Hepatocyte (in vitro differentiated cells): ENCODE data around the gene FAM120B. TPM values are rescaled to one million over a fixed set of nuclear protein-coding genes. Genes with fewer than 3 reads are reported as not detected.

Experiments used
- DNase-seq: peaks from one replicate; pipeline ENCODE4 v3.0.0-alpha.2; 2016; ENCODE audit warnings: low spot score
- H2AFZ ChIP-seq: fragments of 200-600 bp; sonication (generic); 2 replicates; pipeline ENCODE4 v1.6.0; 2016; ENCODE audit warnings: antibody characterized with exemption, mild to moderate bottlenecking
- H3K27ac ChIP-seq: fragments of 200-600 bp; sonication (generic); 2 replicates; pipeline ENCODE4 v1.5.1; 2016; ENCODE audit warnings: mild to moderate bottlenecking
- H3K27me3 ChIP-seq: fragments of 200-600 bp; sonication (generic); 2 replicates; pipeline ENCODE4 v1.6.1; 2016
- H3K36me3 ChIP-seq: fragments of 200-600 bp; sonication (generic); replicated peaks from 2 replicates; pipeline ENCODE4 v1.5.1; 2016; ENCODE audit warnings: low read depth; ENCODE audit not compliant: insufficient read depth
- H3K4me1 ChIP-seq: fragments of 200-600 bp; sonication (generic); 2 replicates; pipeline ENCODE4 v1.5.1; 2016; ENCODE audit warnings: mild to moderate bottlenecking, moderate library complexity; ENCODE audit not compliant: insufficient read depth
- H3K4me2 ChIP-seq: fragments of 200-600 bp; sonication (generic); 2 replicates; pipeline ENCODE4 v1.6.0; 2016
- H3K4me3 ChIP-seq: fragments of 200-600 bp; sonication (generic); 2 replicates; pipeline ENCODE4 v1.5.1; 2016; ENCODE audit warnings: mild to moderate bottlenecking
- H3K79me2 ChIP-seq: fragments of 200-600 bp; sonication (generic); 2 replicates; pipeline ENCODE4 v1.6.0; 2017; ENCODE audit warnings: mild to moderate bottlenecking
- H3K9me2 ChIP-seq: fragments of 200-600 bp; sonication (generic); replicated peaks from 2 replicates; pipeline ENCODE4 v1.6.0; 2017; ENCODE audit warnings: mild to moderate bottlenecking; ENCODE audit not compliant: insufficient read depth
- H3K9me3 ChIP-seq: fragments of 200-600 bp; sonication (generic); 2 replicates; pipeline ENCODE4 v1.5.1; 2016; ENCODE audit warnings: low read depth, mild to moderate bottlenecking
- H4K20me1 ChIP-seq: fragments of 200-600 bp; sonication (generic); 2 replicates; pipeline ENCODE4 v1.6.0; 2016; ENCODE audit warnings: mild to moderate bottlenecking; ENCODE audit not compliant: insufficient read depth, poor library complexity, severe bottlenecking
- CTCF ChIP-seq: fragments of 200-600 bp; sonication (generic); IDR thresholded peaks from 2 replicates; pipeline ENCODE4 v1.5.1; 2016; ENCODE audit warnings: antibody characterized with exemption, mild to moderate bottlenecking; ENCODE audit not compliant: poor library complexity
- EZH2 ChIP-seq: fragments of 200-600 bp; sonication (generic); IDR thresholded peaks from 2 replicates; pipeline ENCODE4 v1.6.1; 2016; ENCODE audit warnings: antibody characterized with exemption, mild to moderate bottlenecking, borderline replicate concordance
- EZH2phosphoT487 ChIP-seq: fragments of 200-600 bp; sonication (generic); IDR thresholded peaks from one replicate; pipeline ENCODE4 v1.6.1; 2018; ENCODE audit warnings: antibody characterized with exemption, mild to moderate bottlenecking, low read depth, moderate library complexity; ENCODE audit not compliant: unreplicated experiment, severe bottlenecking
- WGBS: methylation state at CpG from one replicate; pipeline ENCODE4 v1.1.6; 2016; ENCODE audit warnings: low lambda C conversion rate; ENCODE audit errors: missing lambda C conversion rate; 5-methylcytosine and 5-hydroxymethylcytosine counted together
- polyA plus RNA-seq: library from polyadenylated mRNA; unstranded; fragments of >200 nt; fragmentation: Nextera tagmentation; extraction: Ambion mirVana; gene quantifications from 2 replicates; pipeline ENCODE4 v1.2.1, GENCODE V29; 2016
- total RNA-seq: library from RNA; depleted of rRNA; stranded (reverse); fragments of >200 nt; gene quantifications from 2 replicates; pipeline ENCODE4 v1.2.3, GENCODE V29; 2014

The FAM120B gene
- total and polyA plus RNA-seq, 2 experiments from 2014 or later, result 16.0 to 25.8 TPM

DNA sequence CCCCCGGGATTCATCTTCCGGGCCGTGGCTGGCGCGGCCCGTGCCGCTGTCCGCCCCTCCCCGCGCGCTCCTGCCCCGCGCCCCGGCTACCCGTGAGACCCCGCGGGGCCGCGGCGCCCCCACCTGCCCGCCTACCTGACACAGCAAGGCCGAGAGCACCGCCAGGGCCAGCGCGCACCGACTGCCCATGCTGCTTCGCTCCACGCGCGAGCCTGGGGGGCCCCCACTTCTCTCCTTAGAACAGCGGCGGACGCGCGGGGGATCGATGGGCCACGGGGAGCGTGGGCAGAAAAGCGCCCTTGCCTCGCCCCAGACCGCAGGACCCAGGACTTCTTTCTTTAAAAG is 16.6 kb upstream of the FAM120B start:
- Histone ChIP-seq H3K79me2 (no peaks in the 10 kb centered on the region), H2AFZ (peak overlapping the region; percentile 49), H4K20me1 (no peaks in the 10 kb centered on the region), H3K4me3 (peak overlapping the region; percentile 30), H3K9me2 (no peaks in the 10 kb centered on the region), H3K36me3 (no peaks in the 10 kb centered on the region), H3K4me1 (peaks cover 39% of the 10 kb centered on the region), H3K9me3 (no peaks in the 10 kb centered on the region), H3K27ac (no peak overlapping the region), H3K4me2 (peak overlapping the region; percentile 92), H3K27me3 (peaks cover 87% of the 10 kb centered on the region)
- TF ChIP-seq CTCF (peak; percentile 2), EZH2phosphoT487 (no peak), EZH2 (no peak)
- DNase-seq, result no peak
- WGBS, result under 1% methylated on average over 14 of the region's 41 CpGs

DNA sequence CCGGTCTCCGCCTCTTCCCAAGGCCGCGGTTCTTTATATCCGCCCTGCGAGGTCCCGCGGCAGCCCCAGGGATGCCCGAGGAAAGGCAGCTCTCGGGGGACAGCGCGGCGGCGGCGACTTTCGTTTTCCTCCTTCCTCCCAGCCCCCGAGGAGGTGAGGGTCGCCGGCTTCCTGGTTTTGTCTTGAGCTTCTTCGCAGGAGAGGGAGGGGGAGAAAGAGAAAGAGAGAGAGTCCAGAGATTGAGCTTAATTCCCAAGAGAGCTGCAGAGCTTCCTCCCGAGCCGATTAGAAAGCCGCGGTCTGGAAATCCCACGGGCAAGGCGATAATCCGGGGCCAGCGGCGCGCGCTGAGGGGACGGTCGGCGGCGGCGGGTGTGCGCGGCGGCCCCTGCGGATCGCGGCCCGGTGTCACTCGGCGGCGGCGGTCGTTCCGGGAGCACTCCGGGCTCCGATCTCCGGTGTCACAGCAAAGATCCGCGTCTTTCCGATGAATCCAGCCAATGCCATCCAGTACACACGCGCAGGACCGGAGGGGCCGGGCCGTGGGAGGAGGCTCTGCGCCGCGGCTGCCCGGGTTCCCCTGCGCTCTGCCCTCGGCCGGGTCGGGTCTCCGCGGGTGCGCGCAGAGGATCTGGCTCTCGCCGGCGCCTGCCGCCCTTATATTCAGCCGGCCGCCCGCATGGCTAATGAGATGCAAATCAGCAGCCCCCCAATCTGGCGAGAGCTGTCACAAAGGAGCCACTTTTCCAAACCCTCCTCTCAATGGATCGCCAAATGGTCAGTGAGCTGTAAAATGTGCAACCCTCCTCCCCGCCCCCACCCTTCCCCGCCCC is 16.0 kb upstream of the FAM120B start, which contains the start of gene DLL1:
Gene DLL1, minus strand, starts transcription at position 783 of the 833 bp plus-strand sequence. CDS start 939 bp downstream, outside the sequence.
- no peaks in the 10 kb centered on the region for H3K9me3 ChIP-seq
- no peaks in the 10 kb centered on the region for H3K36me3 ChIP-seq
- peak within 1 kb of the TSS; percentile 63 for H2AFZ ChIP-seq
- DNase-seq, result peak; percentile 49
- no peak within 1 kb of the TSS for H3K27ac ChIP-seq
- peaks cover 88% of the 10 kb centered on the region for H3K27me3 ChIP-seq
- TF ChIP-seq EZH2phosphoT487 (no peak), EZH2 (peak; percentile 67), CTCF (peak; percentile 0)
- no peaks in the 10 kb centered on the region for H3K79me2 ChIP-seq
- H3K9me2 ChIP-seq, result no peaks in the 10 kb centered on the region
- peak within 1 kb of the TSS; percentile 33 for H3K4me3 ChIP-seq
- WGBS, result 1% methylated on average over 71 of the region's 83 CpGs
- H3K4me1 ChIP-seq, result peaks cover 45% of the 10 kb centered on the region
- H4K20me1 ChIP-seq, result no peaks in the 10 kb centered on the region
- H3K4me2 ChIP-seq, result peak within 1 kb of the TSS; percentile 92

GRCh38 chr6:170291271-170292110 is 15.1 kb upstream of the FAM120B start:
- peak overlapping the region; percentile 92 for H3K4me2 ChIP-seq
- TF ChIP-seq CTCF (peak; percentile 35), EZH2phosphoT487 (no peak)
- no peaks in the 10 kb centered on the region for H3K36me3 ChIP-seq
- peak overlapping the region; percentile 33 for H3K4me3 ChIP-seq
- H3K9me3 ChIP-seq, result no peaks in the 10 kb centered on the region
- peaks cover 47% of the 10 kb centered on the region for H3K4me1 ChIP-seq
- 2% methylated on average over 40 of the region's 87 CpGs for WGBS
- peak overlapping the region; percentile 63 for H2AFZ ChIP-seq
- H3K27ac ChIP-seq, result no peak overlapping the region
- no peaks in the 10 kb centered on the region for H3K79me2 ChIP-seq
- DNase-seq, result peak; percentile 63
- H3K27me3 ChIP-seq, result peaks cover 86% of the 10 kb centered on the region
- H3K9me2 ChIP-seq, result no peaks in the 10 kb centered on the region
- no peaks in the 10 kb centered on the region for H4K20me1 ChIP-seq
